HG02623 (cell line): ENCODE data around the gene RAP1A.

Experiments used
- ATAC-seq: cut with Tn5 transposase; IDR thresholded peaks from one replicate; pipeline ENCODE4 v1.9.1; 2021; ENCODE audit warnings: moderate library complexity; ENCODE audit not compliant: unreplicated experiment

Gene RAP1A

GRCh38 chr1:111751906-111752575 lies 132.5 kb downstream of the RAP1A start:
- ATAC-seq = no peak

GRCh38 chr1:111754984-111755330 lies 135.4 kb downstream of the RAP1A start:
- ATAC-seq = no peak

- peak; percentile 88 for ATAC-seq
These were observed 135.9 kb downstream of the RAP1A start, which contains the start of gene DDX20 for GRCh38 chr1:111755331-111756123. Gene DDX20, plus strand, starts transcription at chr1:111755901. Its CDS starts 24 bp downstream, at chr1:111755925.

GRCh38 chr1:111756124-111756513 lies 136.5 kb downstream of the RAP1A start:
- peak; percentile 2 for ATAC-seq

GRCh38 chr1:111758373-111758772 lies 138.8 kb downstream of the RAP1A start:
- ATAC-seq = no peak

- ATAC-seq = no peak
These were observed 142.1 kb downstream of the RAP1A start for GRCh38 chr1:111761717-111762116.

GRCh38 chr1:111762332-111762731 lies 142.7 kb downstream of the RAP1A start:
- no peak for ATAC-seq
